Mesenchymal stem cell (in vitro differentiated cells and primary cell): Measurements from ENCODE around the gene PBRM1.

Experiments used
- DNase-seq: peaks from one replicate; pipeline ENCODE4 v3.0.0-alpha.2; 2013
- H2AFZ ChIP-seq: one replicate; pipeline ENCODE4 v1.6.1; 2013; ENCODE audit warnings: low read depth, mild to moderate bottlenecking, control low read depth, inconsistent platforms, low read length, moderate library complexity
- H2AK5ac ChIP-seq: 2 replicates; pipeline ENCODE4 v1.6.1; 2013; ENCODE audit warnings: low read length, moderate library complexity, mild to moderate bottlenecking, inconsistent platforms; ENCODE audit not compliant: severe bottlenecking
- H2BK120ac ChIP-seq: one replicate; pipeline ENCODE4 v1.6.1; 2013; ENCODE audit warnings: low read depth, mild to moderate bottlenecking, inconsistent platforms, low read length, moderate library complexity
- H2BK12ac ChIP-seq, 2 experiments: one replicate each; pipeline ENCODE4 v1.6.1; 2013; ENCODE audit warnings: inconsistent platforms in 2 of 2, low read length in 2 of 2, mild to moderate bottlenecking in 2 of 2, moderate library complexity in 2 of 2, control low read depth in 1 of 2
- H2BK15ac ChIP-seq: one replicate; pipeline ENCODE4 v1.6.1; 2013; ENCODE audit warnings: mild to moderate bottlenecking, low read depth, inconsistent platforms; ENCODE audit not compliant: poor library complexity, severe bottlenecking
- H2BK5ac ChIP-seq: 2 replicates; pipeline ENCODE4 v1.6.1; 2013; ENCODE audit warnings: low read depth, mild to moderate bottlenecking, low read length, control low read depth, inconsistent platforms; ENCODE audit not compliant: poor library complexity, severe bottlenecking
- H3K14ac ChIP-seq, 2 experiments: one replicate each; pipeline ENCODE4 v1.6.1; 2013; ENCODE audit warnings: inconsistent platforms in 2 of 2, low read length in 2 of 2, control low read depth in 1 of 2, mild to moderate bottlenecking in 1 of 2, moderate library complexity in 1 of 2
- H3K18ac ChIP-seq, 2 experiments: one replicate each; pipeline ENCODE4 v1.6.1; 2013; ENCODE audit warnings: inconsistent platforms in 2 of 2, low read length in 2 of 2, control low read depth in 1 of 2, low read depth in 1 of 2, mild to moderate bottlenecking in 1 of 2
- H3K23ac ChIP-seq, 2 experiments: one replicate each; pipeline ENCODE4 v1.6.1; 2013; ENCODE audit warnings: inconsistent platforms in 2 of 2, low read length in 2 of 2, mild to moderate bottlenecking in 2 of 2, moderate library complexity in 2 of 2, control low read depth in 1 of 2
- H3K27ac ChIP-seq: 2 replicates; pipeline ENCODE4 v1.5.1; 2013; ENCODE audit warnings: mild to moderate bottlenecking, moderate library complexity, low read length, control low read depth, inconsistent platforms; ENCODE audit not compliant: poor library complexity, severe bottlenecking
- H3K27me3 ChIP-seq, 2 experiments: 2 replicates each; pipeline versions ENCODE4 v1.6.1 to v1.7.0; 2013; ENCODE audit warnings: low read length in 2 of 2, mild to moderate bottlenecking in 2 of 2, moderate library complexity in 2 of 2, control low read depth in 1 of 2, inconsistent platforms in 1 of 2; ENCODE audit not compliant: control insufficient read depth in 1 of 2, insufficient read depth in 1 of 2
- H3K36me3 ChIP-seq, 2 experiments: 2 replicates each; pipeline versions ENCODE4 v1.6.1 to v1.7.0; 2013; ENCODE audit warnings: low read length in 2 of 2, control low read depth in 1 of 2, inconsistent platforms in 1 of 2, low read depth in 1 of 2, mild to moderate bottlenecking in 1 of 2; ENCODE audit not compliant: insufficient read depth in 2 of 2, control insufficient read depth in 1 of 2
- H3K4ac ChIP-seq, 2 experiments: one replicate each; pipeline ENCODE4 v1.6.1; 2013; ENCODE audit warnings: inconsistent platforms in 2 of 2, low read length in 2 of 2, mild to moderate bottlenecking in 2 of 2, moderate library complexity in 2 of 2, control low read depth in 1 of 2, low read depth in 1 of 2
- H3K4me1 ChIP-seq: 2 replicates; pipeline ENCODE4 v1.6.1; 2013; ENCODE audit warnings: low read depth, low read length, control low read depth; ENCODE audit not compliant: control insufficient read depth, insufficient read depth
- H3K4me2 ChIP-seq: 2 replicates; pipeline ENCODE4 v1.6.1; 2013; ENCODE audit warnings: low read length, mild to moderate bottlenecking, inconsistent platforms; ENCODE audit not compliant: poor library complexity, severe bottlenecking
- H3K4me3 ChIP-seq, 2 experiments: 2 replicates each; pipeline versions ENCODE4 v1.5.1 to v1.7.0; 2013; ENCODE audit warnings: low read length in 2 of 2, mild to moderate bottlenecking in 2 of 2, control low read depth in 1 of 2, low read depth in 1 of 2; ENCODE audit not compliant: insufficient read depth in 1 of 2
- H3K79me1 ChIP-seq: replicated peaks from 2 replicates; pipeline ENCODE4 v1.6.1; 2013; ENCODE audit warnings: mild to moderate bottlenecking, control low read depth, low read length, inconsistent platforms; ENCODE audit not compliant: poor library complexity, severe bottlenecking
- H3K9ac ChIP-seq: 2 replicates; pipeline ENCODE4 v1.7.0; 2013; ENCODE audit warnings: mild to moderate bottlenecking, low read length, moderate library complexity
- H3K9me3 ChIP-seq: 2 replicates; pipeline ENCODE4 v1.7.0; 2013; ENCODE audit warnings: mild to moderate bottlenecking, low read length; ENCODE audit not compliant: control insufficient read depth
- H4K8ac ChIP-seq: one replicate; pipeline ENCODE4 v1.6.1; 2013; ENCODE audit warnings: inconsistent platforms, mild to moderate bottlenecking, low read length, moderate library complexity
- H4K91ac ChIP-seq: one replicate; pipeline ENCODE4 v1.6.1; 2013; ENCODE audit warnings: mild to moderate bottlenecking, low read length, inconsistent platforms
- WGBS: methylation state at CpG from one replicate; pipeline ENCODE4 v1.1.7; 2013; ENCODE audit warnings: mixed read lengths; 5-methylcytosine and 5-hydroxymethylcytosine counted together

PBRM1 gene

GRCh38 chr3:52524752-52525679, 160.7 kb downstream of the PBRM1 start:
- Histone ChIP-seq H2BK5ac (no peak overlapping the region), H3K14ac (no peak overlapping the region), H3K79me1 (peaks cover 25% of the 10 kb centered on the region), H4K91ac (no peak overlapping the region), H2AK5ac (no peak overlapping the region), H3K4ac (no peak overlapping the region), H2AFZ (no peak overlapping the region), H3K18ac (no peak overlapping the region), H3K4me3 (no peak overlapping the region), H3K4me2 (no peak overlapping the region), H2BK120ac (no peak overlapping the region), H3K4me1 (peaks cover 18% of the 10 kb centered on the region), H3K36me3 (peaks cover 48 to 87% of the 10 kb centered on the region in 2 experiments), H3K9ac (no peak overlapping the region), H3K27me3 (no peaks in the 10 kb centered on the region), H3K23ac (no peak overlapping the region), H2BK15ac (no peak overlapping the region), H2BK12ac (no peak overlapping the region), H3K9me3 (no peaks in the 10 kb centered on the region), H3K27ac (no peak overlapping the region), H4K8ac (no peak overlapping the region)
- DNase-seq: no peak
- 97% methylated on average over 30 of the region's 34 CpGs for WGBS

- Histone ChIP-seq H2BK120ac (no peak overlapping the region), H2AK5ac (no peak overlapping the region), H2BK5ac (no peak overlapping the region), H3K27me3 (no peaks in the 10 kb centered on the region), H3K79me1 (peaks cover 19% of the 10 kb centered on the region), H3K9ac (no peak overlapping the region), H3K14ac (no peak overlapping the region), H3K4ac (no peak overlapping the region), H2BK15ac (no peak overlapping the region), H3K4me2 (no peak overlapping the region), H4K8ac (no peak overlapping the region), H3K18ac (no peak overlapping the region), H3K9me3 (no peaks in the 10 kb centered on the region), H3K4me3 (no peak overlapping the region), H3K4me1 (peaks cover 18% of the 10 kb centered on the region), H3K36me3 (peaks cover 48 to 82% of the 10 kb centered on the region in 2 experiments), H4K91ac (no peak overlapping the region), H3K27ac (no peak overlapping the region), H2BK12ac (no peak overlapping the region), H2AFZ (no peak overlapping the region), H3K23ac (no peak overlapping the region)
- WGBS: 96% methylated on average over 18 of the region's 18 CpGs
- DNase-seq: no peak
These were observed 161.4 kb downstream of the PBRM1 start for GRCh38 chr3:52524258-52524751.

- Histone ChIP-seq H2BK12ac (no peak overlapping the region), H3K14ac (no peak overlapping the region), H3K4me3 (no peak overlapping the region), H3K9me3 (no peaks in the 10 kb centered on the region), H3K23ac (no peak overlapping the region), H3K18ac (no peak overlapping the region), H3K79me1 (peaks cover 13% of the 10 kb centered on the region), H3K9ac (no peak overlapping the region), H3K27me3 (no peaks in the 10 kb centered on the region), H2BK5ac (no peak overlapping the region), H2AK5ac (no peak overlapping the region), H4K91ac (no peak overlapping the region), H3K36me3 (peaks cover 42 to 75% of the 10 kb centered on the region in 2 experiments), H3K4me1 (peaks cover 22% of the 10 kb centered on the region), H3K4me2 (no peak overlapping the region), H3K4ac (no peak overlapping the region), H3K27ac (no peak overlapping the region), H2AFZ (no peak overlapping the region), H2BK15ac (no peak overlapping the region), H4K8ac (no peak overlapping the region), H2BK120ac (no peak overlapping the region)
- 97% methylated on average over 23 of the region's 26 CpGs for WGBS
- DNase-seq: no peak
These were observed 162.1 kb downstream of the PBRM1 start for GRCh38 chr3:52523386-52524257.
